H7 (cell line): ENCODE data around the gene SLC6A11. TPM values are rescaled to one million over a fixed set of nuclear protein-coding genes. Genes with fewer than 3 reads are reported as not detected.

Source experiments
- DNase-seq: peaks from one replicate; pipeline ENCODE4 v3.0.0; 2012
- H3K27me3 ChIP-seq: 2 replicates; pipeline ENCODE4 v1.6.0; 2011; ENCODE audit warnings: mild to moderate bottlenecking, low read length; ENCODE audit not compliant: control insufficient read depth, insufficient read depth
- H3K36me3 ChIP-seq: replicated peaks from 2 replicates; pipeline ENCODE4 v1.5.1; 2011; ENCODE audit warnings: low read length; ENCODE audit not compliant: control insufficient read depth, insufficient read depth
- H3K4me3 ChIP-seq: 2 replicates; pipeline ENCODE4 v1.5.1; 2011; ENCODE audit warnings: low read depth, mild to moderate bottlenecking, control low read depth, low read length, moderate library complexity; ENCODE audit not compliant: insufficient read depth
- total RNA-seq: library from RNA; depleted of rRNA; stranded (reverse); fragments of >200 nt; shearing (Covaris generic); gene quantifications from 2 replicates; pipeline ENCODE4 v1.2.3, GENCODE V29; 2014; rRNA removed

Gene SLC6A11
- total RNA-seq, 1 experiment from 2014 or later, result 0.24 TPM

GRCh38 chr3:10981031-10981430 is 165.0 kb downstream of the SLC6A11 start:
- DNase-seq, result no peak
- Histone ChIP-seq H3K4me3 (no peak overlapping the region), H3K36me3 (no peaks in the 10 kb centered on the region), H3K27me3 (no peaks in the 10 kb centered on the region; the same call in 1 of the 2 replicates)

- no peak for DNase-seq
- H3K27me3 ChIP-seq, result no peaks in the 10 kb centered on the region; the same call in 1 of the 2 replicates
- no peak overlapping the region for H3K4me3 ChIP-seq
- no peaks in the 10 kb centered on the region for H3K36me3 ChIP-seq
Observed at GRCh38 chr3:10981961-10982360, 165.9 kb downstream of the SLC6A11 start.

GRCh38 chr3:10982782-10983181 is 166.8 kb downstream of the SLC6A11 start:
- no peaks in the 10 kb centered on the region for H3K36me3 ChIP-seq
- H3K4me3 ChIP-seq, result no peak overlapping the region
- no peaks in the 10 kb centered on the region; the same call in 1 of the 2 replicates for H3K27me3 ChIP-seq
- no peak for DNase-seq

GRCh38 chr3:10983219-10983916 is 167.3 kb downstream of the SLC6A11 start:
- Histone ChIP-seq H3K4me3 (no peak overlapping the region), H3K27me3 (no peaks in the 10 kb centered on the region; the same call in 1 of the 2 replicates), H3K36me3 (no peaks in the 10 kb centered on the region)
- DNase-seq, result peak; percentile 86

- no peak overlapping the region for H3K4me3 ChIP-seq
- H3K27me3 ChIP-seq, result no peaks in the 10 kb centered on the region; the same call in 1 of the 2 replicates
- no peak for DNase-seq
- no peaks in the 10 kb centered on the region for H3K36me3 ChIP-seq
Observed at GRCh38 chr3:10984371-10984896, 168.4 kb downstream of the SLC6A11 start.

- H3K4me3 ChIP-seq, result no peak overlapping the region
- no peaks in the 10 kb centered on the region for H3K36me3 ChIP-seq
- H3K27me3 ChIP-seq, result no peaks in the 10 kb centered on the region; the same call in 1 of the 2 replicates
- DNase-seq, result no peak
Observed at GRCh38 chr3:10985181-10985580, 169.2 kb downstream of the SLC6A11 start.

GRCh38 chr3:10986592-10986991 is 170.6 kb downstream of the SLC6A11 start:
- no peak for DNase-seq
- Histone ChIP-seq H3K27me3 (peaks cover 8% of the 10 kb centered on the region), H3K36me3 (no peaks in the 10 kb centered on the region)

GRCh38 chr3:10988001-10988665 is 172.1 kb downstream of the SLC6A11 start:
- peaks cover 12% of the 10 kb centered on the region for H3K27me3 ChIP-seq
- DNase-seq, result no peak
- H3K36me3 ChIP-seq, result no peaks in the 10 kb centered on the region
- H3K4me3 ChIP-seq, result no peak overlapping the region

More at GRCh38 chr3:10986592-10986991, 170.6 kb downstream of the SLC6A11 start:
- H3K4me3 ChIP-seq, result no peak overlapping the region

GRCh38 chr3:10988991-10989484 is 173.0 kb downstream of the SLC6A11 start:
- Histone ChIP-seq H3K27me3 (peaks cover 21% of the 10 kb centered on the region), H3K36me3 (no peaks in the 10 kb centered on the region), H3K4me3 (no peak overlapping the region)
- no peak for DNase-seq

Other genes with a start within 250 kb of the SLC6A11 start
- gene SLC6A1, start 176.5 kb downstream of the SLC6A11 start, total RNA-seq, result 0.62 and 1.7 TPM in 2 replicates